Measurements from ENCODE around the gene TLE5. TPM values are rescaled to one million over a fixed set of nuclear protein-coding genes. Genes with fewer than 3 reads are reported as not detected.
"Not testable (repeated sequence)": the region's sequence is repeated elsewhere in the genome, so short reads cannot be mapped to it uniquely, and the experiment has no call there.

TLE5 gene
- total RNA-seq, 1 donor from 2014 or later = 302 TPM

GRCh38 chr19:3097442-3097871 lies 35.2 kb upstream of the TLE5 start:
- H3K4me1 Mint-ChIP-seq (ENCODE audit: unreplicated experiment) = peaks cover 12% of the 10 kb centered on the region
- H3K36me3 Mint-ChIP-seq = no peaks in the 10 kb centered on the region
- H3K27me3 Mint-ChIP-seq = no peaks in the 10 kb centered on the region
- TF ChIP-seq CTCF (conservative IDR thresholded peaks at IDR 0.05) = no peak
- H3K9me3 Mint-ChIP-seq = no peaks in the 10 kb centered on the region
- H3K27ac Mint-ChIP-seq = no peak overlapping the region
- no peak for DNase-seq (ENCODE audit: extremely low spot score, unreplicated experiment)
- peak overlapping the region; percentile 54 for H3K4me3 Mint-ChIP-seq

- Mint-ChIP-seq H3K4me3 (peak overlapping the region; percentile 91), H3K36me3 (no peaks in the 10 kb centered on the region), H3K4me1 (ENCODE audit: unreplicated experiment) (peaks cover 12% of the 10 kb centered on the region), H3K9me3 (no peaks in the 10 kb centered on the region), H3K27ac (no peak overlapping the region), H3K27me3 (no peaks in the 10 kb centered on the region)
- no peak for TF ChIP-seq CTCF (conservative IDR thresholded peaks at IDR 0.05)
- no peak for DNase-seq (ENCODE audit: extremely low spot score, unreplicated experiment)
Measured at GRCh38 chr19:3096902-3097326, 34.6 kb upstream of the TLE5 start.

- no peak for DNase-seq (ENCODE audit: extremely low spot score, unreplicated experiment)
- no peak for TF ChIP-seq CTCF (conservative IDR thresholded peaks at IDR 0.05)
- no peaks in the 10 kb centered on the region for H3K9me3 Mint-ChIP-seq
- H3K4me3 Mint-ChIP-seq = peak overlapping the region; percentile 91
- H3K27me3 Mint-ChIP-seq = no peaks in the 10 kb centered on the region
- H3K4me1 Mint-ChIP-seq (ENCODE audit: unreplicated experiment) = peaks cover 12% of the 10 kb centered on the region
- peak overlapping the region; percentile 72 for H3K27ac Mint-ChIP-seq
- H3K36me3 Mint-ChIP-seq = no peaks in the 10 kb centered on the region
Measured at GRCh38 chr19:3096267-3096901, 34.1 kb upstream of the TLE5 start.

- H3K36me3 Mint-ChIP-seq = no peaks in the 10 kb centered on the region
- H3K9me3 Mint-ChIP-seq = no peaks in the 10 kb centered on the region
- no peak for DNase-seq (ENCODE audit: extremely low spot score, unreplicated experiment)
- peak overlapping the region; percentile 91 for H3K4me3 Mint-ChIP-seq
- peaks cover 12% of the 10 kb centered on the region for H3K4me1 Mint-ChIP-seq (ENCODE audit: unreplicated experiment)
- H3K27ac Mint-ChIP-seq = peak overlapping the region; percentile 72
- no peaks in the 10 kb centered on the region for H3K27me3 Mint-ChIP-seq
- TF ChIP-seq CTCF (conservative IDR thresholded peaks at IDR 0.05) = no peak
Measured at GRCh38 chr19:3095441-3096191, 33.3 kb upstream of the TLE5 start.

- no peak for TF ChIP-seq CTCF (conservative IDR thresholded peaks at IDR 0.05)
- peak; percentile 70 for DNase-seq (ENCODE audit: extremely low spot score, unreplicated experiment)
- H3K9me3 Mint-ChIP-seq = no peaks in the 10 kb centered on the region
- peak overlapping the region; percentile 72 for H3K27ac Mint-ChIP-seq
- peaks cover 12% of the 10 kb centered on the region for H3K4me1 Mint-ChIP-seq (ENCODE audit: unreplicated experiment)
- H3K36me3 Mint-ChIP-seq = no peaks in the 10 kb centered on the region
- H3K4me3 Mint-ChIP-seq = peak overlapping the region; percentile 91
- H3K27me3 Mint-ChIP-seq = no peaks in the 10 kb centered on the region
Measured at GRCh38 chr19:3094601-3095440, 32.5 kb upstream of the TLE5 start.

DNA sequence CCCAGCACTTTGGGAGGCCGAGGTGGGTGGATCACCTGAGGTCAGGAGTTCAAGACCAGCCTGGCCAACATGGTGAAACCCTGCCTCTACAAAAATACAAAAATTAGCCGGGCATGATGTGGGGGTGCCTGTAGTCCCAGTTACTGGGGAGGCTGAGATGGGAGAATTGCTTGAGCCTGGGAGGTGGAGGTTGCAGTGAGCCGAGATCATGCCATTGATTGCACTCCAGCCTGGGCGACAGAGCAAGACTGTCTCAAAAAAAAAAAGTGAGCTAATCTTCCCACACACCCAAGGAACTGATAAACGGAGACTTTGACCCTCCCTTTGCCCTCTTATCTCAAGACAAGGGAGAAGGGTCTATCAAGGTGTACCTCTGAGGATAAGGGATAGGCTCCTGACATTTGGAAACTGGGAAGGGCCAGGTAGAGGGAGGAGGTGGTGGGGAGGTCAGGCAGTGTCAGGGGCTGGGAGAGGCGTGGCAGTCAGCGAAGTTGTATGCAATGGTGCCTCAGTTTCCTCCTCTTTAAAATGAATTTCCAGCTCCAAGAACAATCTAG lies 27.1 kb upstream of the TLE5 start:
- H3K27me3 Mint-ChIP-seq; H3K27ac Mint-ChIP-seq; H3K4me1 Mint-ChIP-seq (ENCODE audit: unreplicated experiment); DNase-seq (ENCODE audit: extremely low spot score, unreplicated experiment); H3K4me3 Mint-ChIP-seq; H3K36me3 Mint-ChIP-seq; H3K9me3 Mint-ChIP-seq: not testable (repeated sequence)

Data from type B pancreatic cell (in vitro differentiated cells).